Measurements from ENCODE around the gene WIPF2. TPM values are rescaled to one million over a fixed set of nuclear protein-coding genes. Genes with fewer than 3 reads are reported as not detected.
A peak's percentile ranks its signal among the peaks of the same experiment; 100 is the strongest.

WIPF2 gene
- total RNA-seq (36.4 TPM), polyA plus RNA-seq (ENCODE audit: insufficient read depth, low read depth, low replicate concordance) (9.9 TPM)
- long read RNA-seq, donor 1, full-length matches to known transcripts, result 7 of 7 reads
- long read RNA-seq, donor 1, partial matches to known transcripts, result 0 of 7 reads
- long read RNA-seq, donor 1, other reads (novel, unspliced or antisense), result 0 of 7 reads
- long read RNA-seq, donor 2, full-length matches to known transcripts, result 3 of 11 reads
- long read RNA-seq, donor 2, partial matches to known transcripts, result 8 of 11 reads
- long read RNA-seq, donor 2, other reads (novel, unspliced or antisense), result 0 of 11 reads
- long read RNA-seq, donor 3, full-length matches to known transcripts, result 8 of 8 reads
- long read RNA-seq, donor 3, partial matches to known transcripts, result 0 of 8 reads
- long read RNA-seq, donor 3, other reads (novel, unspliced or antisense), result 0 of 8 reads
- long read RNA-seq, donor 4, full-length matches to known transcripts, result 5 of 5 reads
- long read RNA-seq, donor 4, partial matches to known transcripts, result 0 of 5 reads
- long read RNA-seq, donor 4, other reads (novel, unspliced or antisense), result 0 of 5 reads
- long read RNA-seq, donor 5, result 0 reads
- long read RNA-seq, donor 6, full-length matches to known transcripts, result 2 of 2 reads
- long read RNA-seq, donor 6, partial matches to known transcripts, result 0 of 2 reads
- long read RNA-seq, donor 6, other reads (novel, unspliced or antisense), result 0 of 2 reads
- long read RNA-seq, donor 7, full-length matches to known transcripts, result 14 of 35 reads
- long read RNA-seq, donor 7, partial matches to known transcripts, result 3 of 35 reads
- long read RNA-seq, donor 7, other reads (novel, unspliced or antisense), result 18 of 35 reads
- long read RNA-seq, donor 8, partial matches to known transcripts, result 0 of 1 reads
- long read RNA-seq, donor 8, other reads (novel, unspliced or antisense), result 0 of 1 reads
- long read RNA-seq, donor 9, partial matches to known transcripts, result 5 of 5 reads
- long read RNA-seq, donor 9, other reads (novel, unspliced or antisense), result 0 of 5 reads
- long read RNA-seq, donor 10, partial matches to known transcripts, result 0 of 2 reads
- long read RNA-seq, donor 10, other reads (novel, unspliced or antisense), result 0 of 2 reads

- FAIRE-seq (no peak), DNase-seq (peak; percentile 98 to 99 (median 99))
- H3K4me1 ChIP-seq (ENCODE audit: control insufficient read depth in 2 of 3, insufficient read depth in 2 of 3, low read depth in 1 of 3, low read length in 3 of 3), result peaks cover 0 to 2% (median 0%) of the 10 kb centered on the region in 3 donors
- peak within 1 kb of the TSS; percentile 55 to 99 (median 93) for H3K9ac ChIP-seq (ENCODE audit: low read length in 3 of 3)
- intact Hi-C loops (cut with DNase I), result no loop called here
- H3K36me3 ChIP-seq (ENCODE audit: control insufficient read depth in 2 of 3, insufficient read depth in 3 of 3, low read length in 3 of 3), result no peaks in the 10 kb centered on the region
- TF ChIP-seq CTCF (IDR thresholded peaks at IDR 0.05; ENCODE audit: borderline replicate concordance, extremely low read depth, insufficient read depth), result peak; percentile 55
- H3K4me3 ChIP-seq (ENCODE audit: low read length in 3 of 3), result peak within 1 kb of the TSS; percentile 97 to 99 (median 99)
- no peaks in the 10 kb centered on the region for H3K9me3 ChIP-seq (ENCODE audit: control insufficient read depth in 2 of 3, insufficient read depth in 1 of 3, low read length in 3 of 3)
- H3K27me3 ChIP-seq (ENCODE audit: control insufficient read depth, insufficient read depth, low read length), result no peaks in the 10 kb centered on the region
- H3K27ac ChIP-seq (ENCODE audit: low read depth in 2 of 2, low read length in 2 of 2), result peak within 1 kb of the TSS; percentile 91 to 93
These were observed at the start of gene WIPF2 for GRCh38 chr17:40218740-40219593. WIPF2 (plus strand) TSS chr17:40219304; CDS start chr17:40256460, 37,156 bp downstream.

- H3K36me3 ChIP-seq (ENCODE audit: control insufficient read depth in 2 of 3, insufficient read depth in 3 of 3, low read length in 3 of 3), result peaks cover 16 to 50% (median 39%) of the 10 kb centered on the region in 3 donors
These were observed 48.8 kb upstream of the WIPF2 start for GRCh38 chr17:40170325-40170724.

More at GRCh38 chr17:40170325-40170724, 48.8 kb upstream of the WIPF2 start:
- no peak overlapping the region for H3K27ac ChIP-seq (ENCODE audit: low read depth in 2 of 2, low read length in 2 of 2)
- intact Hi-C loops (cut with DNase I), result no loop called here
- H3K4me1 ChIP-seq (ENCODE audit: control insufficient read depth in 2 of 3, insufficient read depth in 2 of 3, low read depth in 1 of 3, low read length in 3 of 3), result peaks cover 0 to 3% (median 0%) of the 10 kb centered on the region in 3 donors
- H3K9me3 ChIP-seq (ENCODE audit: control insufficient read depth in 2 of 3, insufficient read depth in 1 of 3, low read length in 3 of 3), result no peaks in the 10 kb centered on the region
- no peak overlapping the region for H3K4me3 ChIP-seq (ENCODE audit: low read length in 3 of 3)
- no peak for FAIRE-seq
- H3K27me3 ChIP-seq (ENCODE audit: control insufficient read depth, insufficient read depth, low read length), result no peaks in the 10 kb centered on the region
- H3K9ac ChIP-seq (ENCODE audit: low read length in 3 of 3), result no peak overlapping the region
- no peak for DNase-seq
- no peak for TF ChIP-seq CTCF (IDR thresholded peaks at IDR 0.05; ENCODE audit: borderline replicate concordance, extremely low read depth, insufficient read depth)
